DMS153 treated with DMSO at 0.1 percent for 48 hours (cell line): ENCODE measurements around the gene FAM118B.
"Not testable (repeated sequence)": the region's sequence is repeated elsewhere in the genome, so short reads cannot be mapped to it uniquely, and the experiment has no call there.

Experiments used
- DNase-seq: peaks from one replicate; lab custom pipeline; 2025; ENCODE audit not compliant: unreplicated experiment; lab: John Stamatoyannopoulos, UW

Gene FAM118B

DNA sequence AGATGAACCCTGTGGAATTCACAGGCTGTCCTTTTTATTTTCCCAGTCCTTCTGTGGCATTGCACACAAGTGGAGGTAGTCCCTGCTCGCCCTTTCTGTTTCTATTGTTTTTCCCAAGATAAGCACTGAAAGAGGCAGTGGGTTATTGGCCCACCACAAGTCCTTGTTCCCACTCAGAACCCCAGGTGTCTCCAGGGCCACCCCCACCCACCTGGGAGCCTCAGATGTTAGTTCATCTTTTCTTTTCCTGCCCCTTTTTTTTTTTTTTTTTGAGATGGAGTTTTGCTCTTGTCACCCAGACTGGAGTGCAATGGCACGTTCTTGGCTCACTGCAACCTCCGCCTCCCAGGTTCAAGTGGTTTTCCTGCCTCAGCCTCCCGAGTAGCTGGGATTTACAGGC lies 97.2 kb downstream of the FAM118B start:
- not testable (repeated sequence) for DNase-seq

DNA sequence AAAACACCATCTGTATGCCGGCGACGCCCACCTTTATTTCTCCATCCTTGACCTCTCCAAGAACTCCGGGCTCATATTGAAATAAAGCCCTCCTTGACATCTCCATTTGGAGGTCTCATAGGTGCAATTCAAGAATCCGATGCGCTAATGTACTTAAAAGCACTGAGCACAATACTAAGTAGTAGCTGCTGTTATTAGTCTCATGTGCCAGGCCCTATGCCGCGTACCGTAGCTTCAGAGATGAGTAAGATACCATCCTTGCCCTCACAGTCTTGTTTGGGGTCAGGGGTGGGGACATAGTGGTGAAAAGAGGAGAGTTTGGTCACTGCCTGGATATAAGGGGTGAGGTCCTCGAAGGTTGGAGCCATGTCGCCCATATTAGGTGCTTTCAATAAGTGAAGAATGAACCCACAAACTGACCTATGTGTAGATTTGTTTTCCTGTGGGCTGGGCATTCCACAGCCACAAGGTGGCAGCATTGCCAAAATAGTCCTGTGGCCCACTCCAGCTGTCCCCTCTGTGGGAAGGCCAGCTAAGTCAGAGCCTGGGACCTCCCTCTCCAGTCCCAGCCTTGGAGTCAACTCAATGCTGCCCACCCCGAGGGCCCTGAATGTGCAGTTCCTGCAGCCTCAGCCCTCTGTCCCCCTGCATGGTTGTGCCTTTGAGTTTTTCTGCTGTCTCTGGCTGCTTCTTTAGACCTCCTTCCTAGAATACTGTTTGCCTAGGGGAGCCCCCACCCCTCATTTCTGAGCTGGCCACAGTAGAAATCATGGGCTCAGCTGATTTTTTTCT lies 98.8 kb downstream of the FAM118B start:
- peak; percentile 44 for DNase-seq

DNA sequence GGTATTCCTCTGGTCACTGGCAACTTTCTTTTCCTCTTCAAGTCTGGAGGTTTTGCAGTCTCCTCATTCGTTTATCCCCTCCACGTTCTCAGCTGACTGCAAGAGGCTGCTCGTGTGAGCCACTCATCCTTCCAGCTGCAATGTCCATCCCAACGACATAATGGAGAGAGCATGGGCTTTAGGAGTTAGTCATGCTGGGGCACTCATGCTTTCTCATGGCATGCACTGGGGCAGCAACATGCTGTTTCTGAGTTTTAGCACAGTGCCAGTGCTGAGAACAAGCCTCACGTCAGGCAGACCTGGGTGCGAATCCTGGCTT lies 99.4 kb downstream of the FAM118B start:
- DNase-seq: no peak

- no peak for DNase-seq
These were observed 100.1 kb downstream of the FAM118B start for GRCh38 chr11:126311401-126312291.
